Activated T-helper 9 cell treated with anti-CD3 and anti-CD28 coated beads, Interleukin-2, amount 50 U/mL, for 16 hours (primary cell): ENCODE results near the gene RAI1.

ENCODE experiments used
- DNase-seq: peaks from one replicate; pipeline ENCODE4 v3.0.0-alpha.2; 2020; ENCODE audit warnings: low read depth

The RAI1 gene

GRCh38 chr17:17786998-17787397 is 105.7 kb downstream of the RAI1 start:
- DNase-seq = no peak

GRCh38 chr17:17787568-17787967 is 106.3 kb downstream of the RAI1 start:
- DNase-seq = no peak

- DNase-seq = no peak
These were observed 107.7 kb downstream of the RAI1 start for GRCh38 chr17:17788967-17789366.

- DNase-seq = no peak
These were observed 108.2 kb downstream of the RAI1 start for GRCh38 chr17:17789410-17789809.

GRCh38 chr17:17789828-17790636 is 108.8 kb downstream of the RAI1 start:
- no peak for DNase-seq

- DNase-seq = no peak
These were observed 109.6 kb downstream of the RAI1 start for GRCh38 chr17:17790637-17791464.

GRCh38 chr17:17792037-17792550 is 110.8 kb downstream of the RAI1 start:
- DNase-seq = no peak

- DNase-seq = no peak
These were observed 111.5 kb downstream of the RAI1 start for GRCh38 chr17:17792551-17793377.

GRCh38 chr17:17793378-17794214 is 112.3 kb downstream of the RAI1 start:
- DNase-seq = no peak

- DNase-seq = no peak
These were observed 113.1 kb downstream of the RAI1 start for GRCh38 chr17:17794382-17794781.

- no peak for DNase-seq
These were observed 114.0 kb downstream of the RAI1 start for GRCh38 chr17:17795296-17795695.

GRCh38 chr17:17795946-17796786 is 114.9 kb downstream of the RAI1 start:
- DNase-seq = no peak

GRCh38 chr17:17796787-17797061 is 115.5 kb downstream of the RAI1 start:
- DNase-seq = no peak

GRCh38 chr17:17797119-17797809 is 116.0 kb downstream of the RAI1 start:
- DNase-seq = no peak

GRCh38 chr17:17798010-17798556 is 116.8 kb downstream of the RAI1 start:
- DNase-seq = no peak

GRCh38 chr17:17798573-17799255 is 117.5 kb downstream of the RAI1 start:
- no peak for DNase-seq

GRCh38 chr17:17800504-17801021 is 119.3 kb downstream of the RAI1 start:
- no peak for DNase-seq

- DNase-seq = no peak
These were observed 120.7 kb downstream of the RAI1 start for GRCh38 chr17:17801800-17802481.
